SK-N-MC (cell line): ENCODE measurements around the gene LINS1.
"Not testable (repeated sequence)": the region's sequence is repeated elsewhere in the genome, so short reads cannot be mapped to it uniquely, and the experiment has no call there.

Experiments
- DNase-seq: peaks from one replicate; pipeline ENCODE4 v3.0.0-alpha.2; 2011; ENCODE audit warnings: low read depth, low spot score
- H3K27ac ChIP-seq: fragments of 200-600 bp; sonication (generic); 2 replicates; pipeline ENCODE4 v1.5.1; 2016; ENCODE audit warnings: mixed run types
- H3K36me3 ChIP-seq: fragments of 200-600 bp; sonication (generic); 2 replicates; pipeline ENCODE4 v1.6.1; 2017; ENCODE audit warnings: antibody characterized with exemption, low read length, mixed read lengths; ENCODE audit not compliant: insufficient read depth
- H3K4me3 ChIP-seq: fragments of 200-600 bp; sonication (generic); 2 replicates; pipeline ENCODE4 v1.5.1; 2016
- H3K9ac ChIP-seq: fragments of 200-600 bp; sonication (generic); 2 replicates; pipeline ENCODE4 v1.8.0; 2017; ENCODE audit warnings: mixed run types, mixed read lengths; ENCODE audit not compliant: insufficient read length
- H3K9me3 ChIP-seq: fragments of 200-600 bp; sonication (generic); 2 replicates; pipeline ENCODE4 v1.6.1; 2017; ENCODE audit warnings: low read depth, mild to moderate bottlenecking, antibody characterized with exemption, low read length, moderate library complexity, mixed read lengths
- EZH2 ChIP-seq: fragments of 200-600 bp; sonication (generic); IDR thresholded peaks from one replicate; pipeline ENCODE4 v1.6.1; 2017; ENCODE audit warnings: antibody characterized with exemption
- FOXP2 ChIP-seq: optimal IDR thresholded peaks from 2 replicates; pipeline ENCODE3; 2011; ENCODE audit warnings: mild to moderate bottlenecking, moderate library complexity; ENCODE audit not compliant: insufficient read depth; ENCODE audit errors: extremely low read length, control extremely low read depth
- POLR2AphosphoS5 ChIP-seq: IDR thresholded peaks from 2 replicates; pipeline ENCODE4 v1.6.1; 2012; ENCODE audit warnings: mild to moderate bottlenecking, low read depth, low read length, borderline replicate concordance

Gene LINS1

GRCh38 chr15:100596792-100597191 is 5.2 kb downstream of the LINS1 start:
- TF ChIP-seq POLR2AphosphoS5 (no peak), FOXP2 (no peak), EZH2 (no peak)
- Histone ChIP-seq H3K36me3 (peaks cover 3% of the 10 kb centered on the region; the same call in 1 of the 2 replicates), H3K9ac (no peak overlapping the region), H3K4me3 (no peak overlapping the region), H3K9me3 (no peaks in the 10 kb centered on the region), H3K27ac (no peak overlapping the region)
- no peak for DNase-seq

- no peak overlapping the region for H3K27ac ChIP-seq
- H3K36me3 ChIP-seq = peaks cover 3% of the 10 kb centered on the region; the same call in 1 of the 2 replicates
- TF ChIP-seq EZH2 (no peak), FOXP2 (no peak), POLR2AphosphoS5 (no peak)
- H3K9me3 ChIP-seq = no peaks in the 10 kb centered on the region
- no peak overlapping the region for H3K9ac ChIP-seq
- no peak overlapping the region for H3K4me3 ChIP-seq
- no peak for DNase-seq
Observed at GRCh38 chr15:100595964-100596363, 6.0 kb downstream of the LINS1 start.

GRCh38 chr15:100593431-100593830 is 8.6 kb downstream of the LINS1 start:
- no peak for TF ChIP-seq POLR2AphosphoS5
- no peak for TF ChIP-seq FOXP2
- TF ChIP-seq EZH2 = no peak
- DNase-seq = no peak
- peaks cover 7% of the 10 kb centered on the region; the same call in 1 of the 2 replicates for H3K9me3 ChIP-seq
- H3K27ac ChIP-seq = no peak overlapping the region
- H3K36me3 ChIP-seq = peaks cover 3% of the 10 kb centered on the region; the same call in 1 of the 2 replicates
- no peak overlapping the region for H3K4me3 ChIP-seq
- no peak overlapping the region for H3K9ac ChIP-seq

- H3K4me3 ChIP-seq = no peak overlapping the region
- DNase-seq = no peak
- TF ChIP-seq FOXP2 (no peak), EZH2 (no peak), POLR2AphosphoS5 (no peak)
- no peak overlapping the region for H3K27ac ChIP-seq
- H3K9ac ChIP-seq = no peak overlapping the region
- H3K9me3 ChIP-seq = peaks cover 7% of the 10 kb centered on the region; the same call in 1 of the 2 replicates
- H3K36me3 ChIP-seq = peaks cover 3% of the 10 kb centered on the region; the same call in 1 of the 2 replicates
Observed at GRCh38 chr15:100592898-100593297, 9.1 kb downstream of the LINS1 start.

- peaks cover 7% of the 10 kb centered on the region; the same call in 1 of the 2 replicates for H3K9me3 ChIP-seq
- DNase-seq = no peak
Observed at GRCh38 chr15:100591835-100592234, 10.1 kb downstream of the LINS1 start.

GRCh38 chr15:100591163-100591562 is 10.8 kb downstream of the LINS1 start:
- H3K27ac ChIP-seq, H3K4me3 ChIP-seq, H3K36me3 ChIP-seq, DNase-seq, H3K9me3 ChIP-seq, H3K9ac ChIP-seq: not testable (repeated sequence)

More at GRCh38 chr15:100591835-100592234, 10.1 kb downstream of the LINS1 start:
- Histone ChIP-seq H3K4me3 (no peak overlapping the region), H3K9ac (no peak overlapping the region), H3K27ac (no peak overlapping the region), H3K36me3 (peaks cover 6% of the 10 kb centered on the region; the same call in 1 of the 2 replicates)
- TF ChIP-seq FOXP2 (no peak), POLR2AphosphoS5 (no peak)

GRCh38 chr15:100588638-100589242 is 13.2 kb downstream of the LINS1 start:
- TF ChIP-seq POLR2AphosphoS5 (no peak), FOXP2 (no peak), EZH2 (no peak)
- Histone ChIP-seq H3K9me3 (peaks cover 7% of the 10 kb centered on the region; the same call in 1 of the 2 replicates), H3K9ac (no peak overlapping the region), H3K4me3 (no peak overlapping the region), H3K36me3 (peaks cover 20% of the 10 kb centered on the region), H3K27ac (no peak overlapping the region)
- no peak for DNase-seq

- no peak for TF ChIP-seq FOXP2
- no peak for TF ChIP-seq POLR2AphosphoS5
- TF ChIP-seq EZH2 = no peak
- DNase-seq = no peak
- H3K36me3 ChIP-seq = peaks cover 7% of the 10 kb centered on the region
Observed at GRCh38 chr15:100580414-100580813, 21.6 kb downstream of the LINS1 start.

GRCh38 chr15:100573526-100573925 is 28.5 kb downstream of the LINS1 start:
- Histone ChIP-seq H3K27ac (no peak overlapping the region), H3K36me3 (peaks cover 32% of the 10 kb centered on the region), H3K9ac (peak overlapping the region; percentile 19), H3K9me3 (no peaks in the 10 kb centered on the region), H3K4me3 (no peak overlapping the region)
- TF ChIP-seq POLR2AphosphoS5 (no peak), FOXP2 (no peak), EZH2 (no peak)
- DNase-seq = no peak

More at GRCh38 chr15:100580414-100580813, 21.6 kb downstream of the LINS1 start:
- Histone ChIP-seq H3K9me3 (no peaks in the 10 kb centered on the region), H3K27ac (no peak overlapping the region), H3K4me3 (no peak overlapping the region), H3K9ac (no peak overlapping the region)
